Activated gamma-delta T cell treated with Interleukin-2 at 50 U/mL for 16 hours (primary cell): Measurements from ENCODE around the gene IP6K3.

Experiments used
- DNase-seq: peaks from one replicate; pipeline ENCODE4 v3.0.0-alpha.2; 2020

Gene IP6K3

GRCh38 chr6:33738879-33739278 lies 7.8 kb downstream of the IP6K3 start:
- DNase-seq: no peak

GRCh38 chr6:33738153-33738552 lies 8.6 kb downstream of the IP6K3 start:
- DNase-seq: no peak

GRCh38 chr6:33737267-33738026 lies 9.3 kb downstream of the IP6K3 start:
- DNase-seq: no peak

- DNase-seq: no peak
Observed at GRCh38 chr6:33735216-33735615, 11.5 kb downstream of the IP6K3 start.

DNA sequence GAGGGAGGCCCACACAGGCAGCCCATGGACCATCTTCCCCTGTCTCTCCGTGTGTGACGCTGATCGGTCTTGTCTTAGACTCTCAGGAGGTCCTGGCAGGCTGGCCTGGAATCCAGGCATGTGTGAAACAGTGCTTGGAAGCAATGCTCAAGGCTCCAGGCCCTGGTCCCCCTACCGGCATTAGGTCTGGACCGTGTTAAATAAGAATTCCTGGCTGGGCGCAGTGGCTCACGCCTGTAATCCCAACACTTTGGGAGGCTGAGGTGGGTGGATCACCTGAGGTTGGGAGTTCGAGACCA lies 13.0 kb downstream of the IP6K3 start:
- DNase-seq: no peak

DNA sequence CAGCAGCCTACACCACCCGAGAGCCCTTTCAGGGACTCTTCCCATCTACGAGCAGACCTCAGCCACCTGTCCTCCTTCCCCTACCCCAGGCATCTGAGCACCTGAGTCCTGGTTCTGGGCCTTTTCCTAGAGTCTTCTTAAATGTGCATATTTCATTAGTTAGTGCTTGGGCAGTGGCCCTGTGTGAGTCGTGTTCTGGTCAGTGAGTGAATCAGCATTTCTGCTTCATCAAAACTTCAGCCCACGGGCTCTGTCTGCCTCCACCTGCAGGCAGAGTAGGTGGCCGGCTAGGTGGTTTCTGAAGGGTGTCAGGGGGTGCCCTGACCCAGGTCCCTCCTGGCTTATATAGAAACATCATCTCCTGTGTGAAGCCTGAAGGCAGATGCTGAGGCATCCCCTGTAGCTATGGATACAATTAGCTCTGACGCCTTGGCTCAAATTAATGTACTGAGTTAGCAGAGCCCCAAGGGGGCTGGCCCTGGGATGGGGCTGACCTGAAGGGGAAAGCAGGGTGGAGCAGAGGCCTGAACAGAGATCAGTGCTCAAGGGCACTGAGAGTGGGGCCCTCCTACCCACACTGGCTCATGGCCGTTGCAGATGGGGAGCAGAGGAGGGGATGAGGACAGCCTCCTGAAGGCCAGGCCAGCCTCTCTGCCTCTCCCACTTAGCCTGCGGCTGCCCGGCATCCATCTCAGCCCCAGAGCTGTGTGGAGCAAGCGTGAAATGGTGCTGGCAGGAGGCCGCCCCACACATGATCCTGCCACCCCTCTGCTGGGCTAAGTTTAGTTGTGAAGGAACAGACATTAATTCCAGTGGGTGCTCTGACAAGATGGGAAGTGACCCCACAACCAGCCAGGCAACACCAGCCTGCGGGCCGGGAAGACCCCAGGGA lies 13.6 kb downstream of the IP6K3 start:
- no peak for DNase-seq

DNA sequence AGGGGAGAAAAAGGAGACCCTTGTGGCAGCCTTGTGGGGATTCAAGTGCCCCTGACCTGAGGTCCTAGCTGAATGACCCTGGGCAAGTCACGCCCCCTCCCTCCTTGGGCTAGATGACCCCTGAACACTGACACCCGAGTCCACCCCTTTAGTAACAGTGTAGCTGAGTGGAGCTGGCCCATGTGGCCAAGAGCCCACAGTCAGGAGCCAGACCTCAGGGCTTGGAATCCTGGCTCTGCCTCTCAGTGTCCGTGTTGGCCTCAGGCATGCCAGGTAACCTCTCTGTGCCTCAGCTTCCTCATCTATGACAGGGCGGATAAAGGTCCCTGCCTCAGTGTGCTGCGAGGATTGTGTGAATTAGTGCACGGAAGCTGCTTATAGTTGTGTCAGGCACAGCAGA lies 14.3 kb downstream of the IP6K3 start:
- DNase-seq: no peak

- DNase-seq: no peak
Observed at GRCh38 chr6:33731751-33732282, 14.9 kb downstream of the IP6K3 start.

DNA sequence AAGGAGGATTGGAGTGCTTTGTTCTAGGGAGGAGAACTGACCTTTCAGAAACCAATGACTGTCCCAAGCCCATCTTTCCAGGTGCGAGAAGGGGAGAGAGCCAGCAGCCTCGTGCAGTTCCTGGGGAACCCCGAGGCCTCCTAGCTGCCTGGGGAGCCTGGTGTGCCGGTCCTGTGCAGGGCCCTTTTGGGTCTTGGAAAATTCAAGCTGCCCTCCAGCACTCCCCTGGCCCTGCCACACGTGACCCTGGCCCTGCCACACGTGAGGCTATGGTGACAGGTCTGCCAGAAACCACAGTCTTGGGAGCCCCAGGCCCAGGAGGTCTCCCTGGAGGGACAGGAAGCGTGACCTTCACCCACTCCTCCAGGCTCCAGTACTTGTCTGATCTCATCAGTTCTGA lies 15.7 kb downstream of the IP6K3 start:
- DNase-seq: no peak

GRCh38 chr6:33730611-33731010 lies 16.1 kb downstream of the IP6K3 start:
- no peak for DNase-seq

DNA sequence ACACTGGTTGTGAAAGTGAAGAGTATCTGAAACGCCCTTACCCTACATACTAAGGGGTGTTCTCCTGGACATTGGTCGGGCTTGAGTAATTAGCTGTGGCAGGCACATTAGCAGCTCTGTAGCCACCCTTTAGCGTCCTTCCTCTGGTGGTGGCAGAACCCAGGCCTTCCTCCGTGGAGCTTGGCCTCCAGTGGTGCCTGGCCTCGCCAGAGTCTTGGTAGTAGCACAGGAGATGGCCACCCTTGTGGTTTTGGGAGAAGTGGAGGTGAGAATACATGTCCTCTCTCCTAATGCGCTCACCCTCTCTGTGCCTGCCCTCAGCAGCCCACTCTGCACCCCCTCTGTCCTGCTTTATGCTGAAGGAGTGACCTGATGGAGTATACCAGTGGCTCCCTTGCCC lies 17.6 kb downstream of the IP6K3 start:
- DNase-seq: no peak

GRCh38 chr6:33728438-33728837 lies 18.3 kb downstream of the IP6K3 start:
- no peak for DNase-seq

GRCh38 chr6:33727932-33728331 lies 18.8 kb downstream of the IP6K3 start:
- DNase-seq: no peak

DNA sequence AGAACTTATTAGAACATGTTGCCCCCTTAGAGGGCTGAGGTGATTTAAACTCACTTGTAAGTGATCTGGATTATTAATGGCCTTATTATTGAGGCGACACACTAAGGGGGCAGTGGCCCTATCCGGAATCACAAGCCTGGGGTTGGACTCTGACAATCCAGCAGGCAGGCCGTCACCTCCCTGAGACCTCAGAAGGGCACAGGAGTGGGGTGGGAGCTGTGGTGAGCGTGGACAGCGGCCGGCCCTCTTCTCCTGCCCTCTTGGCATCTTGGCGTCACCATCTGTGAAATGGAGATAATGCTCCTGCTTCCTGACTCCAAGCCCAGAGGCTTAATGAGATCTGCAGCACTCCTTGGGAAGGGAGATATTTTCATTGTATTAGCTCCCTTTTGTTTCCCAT lies 19.6 kb downstream of the IP6K3 start:
- DNase-seq: no peak

- no peak for DNase-seq
Observed at GRCh38 chr6:33726696-33727095, 20.0 kb downstream of the IP6K3 start.

DNA sequence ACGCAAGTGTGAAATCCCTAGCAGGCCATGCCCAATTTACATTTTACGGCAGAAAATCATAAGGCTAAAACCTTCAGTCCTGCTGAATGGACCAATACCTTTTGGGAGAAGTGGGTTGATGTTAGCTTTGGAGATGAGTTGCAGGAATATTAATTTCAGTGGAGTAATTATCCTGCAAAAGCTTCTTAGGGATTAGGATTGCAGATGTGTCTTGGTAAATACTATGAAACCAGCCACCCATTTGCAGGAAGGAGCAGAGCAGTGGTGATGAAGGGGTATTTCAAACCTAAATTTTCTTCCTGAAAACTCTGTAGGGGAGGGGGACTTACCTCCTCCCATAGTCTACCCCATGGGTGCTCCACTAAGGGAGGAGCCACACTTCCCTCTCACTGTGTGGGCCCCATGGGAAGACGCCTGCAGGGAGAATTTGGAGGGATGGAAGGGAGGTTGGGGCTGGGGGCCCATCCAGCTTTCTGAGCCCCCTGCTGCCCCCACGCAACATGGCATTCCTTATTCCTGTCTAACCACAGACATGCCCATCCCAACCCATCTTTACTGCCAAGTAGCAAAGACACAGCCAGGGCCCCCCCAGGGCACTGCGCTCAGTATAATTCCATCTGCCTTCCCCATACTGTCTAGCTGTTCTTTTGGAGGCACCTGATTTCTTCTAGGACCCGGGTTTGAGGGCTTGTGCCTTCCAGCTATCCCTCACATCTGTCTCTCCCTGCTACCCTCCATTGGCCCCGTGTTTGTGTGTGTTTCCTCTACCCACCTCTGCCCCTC lies 20.6 kb downstream of the IP6K3 start:
- no peak for DNase-seq

DNA sequence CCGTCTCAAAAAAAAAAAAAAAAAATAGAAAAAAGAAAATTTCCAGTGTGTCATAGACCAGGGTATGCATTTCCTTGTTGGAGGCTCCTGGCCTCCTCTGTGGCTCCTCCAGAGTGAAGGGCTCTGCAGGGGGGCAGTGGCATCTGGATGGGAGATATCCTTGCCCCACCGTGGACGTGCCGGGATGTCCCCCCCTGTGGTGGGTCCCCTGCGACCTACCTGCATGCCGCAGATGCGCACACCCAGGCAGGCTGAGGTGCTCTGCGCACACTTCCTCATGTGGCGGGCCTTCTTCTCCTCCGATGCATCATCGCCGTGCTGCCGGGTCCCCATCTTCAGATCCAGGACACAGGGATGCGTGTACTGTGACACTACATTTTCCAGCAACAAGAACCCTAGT lies 21.5 kb downstream of the IP6K3 start:
- no peak for DNase-seq

DNA sequence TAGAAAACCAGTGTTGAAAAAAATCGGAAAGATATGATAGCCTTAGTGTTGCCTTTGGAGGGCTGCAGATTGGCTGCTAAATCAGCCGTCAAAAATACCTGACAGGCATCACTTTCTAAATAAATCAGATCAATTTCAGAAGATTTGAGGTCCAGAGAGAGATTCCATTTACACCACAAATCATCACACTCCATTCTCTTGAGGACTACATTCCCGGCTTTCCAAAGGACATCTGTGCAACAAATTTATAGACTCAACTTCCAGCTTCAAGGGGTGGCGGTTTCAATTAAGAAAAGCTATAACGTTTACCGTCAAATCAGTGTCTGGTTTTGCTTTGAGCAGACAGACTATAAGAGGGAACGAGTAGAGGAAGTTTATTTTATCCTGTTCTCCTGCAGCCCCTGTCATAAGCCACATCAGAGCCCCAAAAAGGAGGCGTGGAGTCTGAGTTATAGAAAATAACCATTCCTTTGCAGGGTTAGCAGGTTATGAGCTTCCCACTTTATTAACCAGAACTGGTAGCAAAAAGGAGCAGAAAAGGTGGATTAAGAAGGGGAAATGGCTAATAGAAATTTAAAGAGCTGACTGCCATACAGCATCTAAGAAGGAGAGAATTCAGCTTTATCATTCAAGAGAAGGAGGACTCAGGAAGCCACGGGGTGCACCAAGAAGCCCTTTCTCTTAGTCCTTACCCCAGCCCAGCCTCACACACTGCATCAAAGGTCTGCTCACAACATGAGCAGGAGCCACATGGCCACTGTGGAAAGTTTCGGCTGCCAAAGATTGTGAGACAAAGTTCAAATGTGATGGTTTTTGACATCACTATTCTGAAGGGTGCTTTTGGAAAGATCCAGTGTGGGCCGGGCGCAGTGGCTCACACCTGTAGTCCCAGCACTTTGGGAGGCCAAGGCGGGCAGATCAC lies 22.3 kb downstream of the IP6K3 start:
- no peak for DNase-seq

DNA sequence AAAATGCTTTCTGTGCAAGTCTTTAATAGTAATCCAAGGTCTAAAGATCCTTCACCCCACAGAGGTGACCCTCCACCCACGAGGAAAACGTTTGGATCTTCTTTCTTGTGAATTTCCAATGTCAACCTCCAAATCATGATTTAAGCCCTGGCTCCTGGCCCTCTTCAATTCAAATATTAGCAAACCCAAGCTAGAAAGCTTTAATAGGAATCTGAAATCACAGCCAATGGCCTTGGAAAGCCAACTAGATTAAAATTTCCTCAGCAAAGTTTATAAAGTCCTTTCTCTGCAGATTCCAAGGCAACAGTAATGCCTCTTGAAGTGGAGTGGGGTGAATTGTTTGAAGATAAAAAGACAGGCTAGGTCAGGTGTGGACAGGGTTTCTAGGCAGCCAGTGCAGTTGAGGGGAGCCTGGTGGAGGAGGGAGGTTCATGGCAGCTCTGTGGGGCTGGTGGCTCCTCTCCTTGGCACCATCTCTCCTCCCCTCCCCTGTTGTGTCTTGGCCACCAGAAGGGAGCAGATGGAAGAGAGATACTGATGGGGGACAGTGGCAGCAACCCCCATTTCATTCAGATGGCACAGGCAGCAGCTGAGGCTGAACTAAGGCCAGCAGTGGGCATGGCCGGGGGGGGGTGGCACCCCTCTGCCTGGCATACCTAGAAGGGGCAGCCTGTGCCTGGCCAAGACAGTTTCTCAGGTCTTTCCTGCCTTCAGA lies 23.2 kb downstream of the IP6K3 start:
- DNase-seq: no peak

DNA sequence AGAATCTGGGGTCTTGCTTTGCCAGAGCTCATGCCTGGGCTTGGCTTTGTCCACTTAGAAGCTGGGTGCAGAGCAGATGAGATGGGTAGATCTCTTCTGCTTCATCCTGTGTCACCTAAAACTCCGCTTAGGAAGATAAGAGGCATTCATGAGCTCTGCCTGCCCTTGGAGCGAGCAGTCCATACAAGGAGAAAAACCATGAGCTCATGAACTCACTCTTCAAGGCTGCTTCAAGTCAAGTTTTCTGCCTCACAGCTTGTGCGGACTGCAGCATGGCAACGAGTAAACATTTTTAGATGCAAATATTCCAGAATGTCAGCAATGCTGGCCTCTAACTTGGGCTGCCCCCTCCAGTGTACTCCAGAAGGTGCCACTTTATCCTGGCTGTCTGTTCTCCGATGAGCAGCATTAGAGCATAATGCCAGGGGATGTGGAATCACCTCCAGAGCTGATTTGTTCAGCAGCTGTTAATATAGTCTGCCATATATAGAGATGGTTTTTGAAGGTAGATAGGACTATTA lies 24.5 kb downstream of the IP6K3 start:
- no peak for DNase-seq

DNA sequence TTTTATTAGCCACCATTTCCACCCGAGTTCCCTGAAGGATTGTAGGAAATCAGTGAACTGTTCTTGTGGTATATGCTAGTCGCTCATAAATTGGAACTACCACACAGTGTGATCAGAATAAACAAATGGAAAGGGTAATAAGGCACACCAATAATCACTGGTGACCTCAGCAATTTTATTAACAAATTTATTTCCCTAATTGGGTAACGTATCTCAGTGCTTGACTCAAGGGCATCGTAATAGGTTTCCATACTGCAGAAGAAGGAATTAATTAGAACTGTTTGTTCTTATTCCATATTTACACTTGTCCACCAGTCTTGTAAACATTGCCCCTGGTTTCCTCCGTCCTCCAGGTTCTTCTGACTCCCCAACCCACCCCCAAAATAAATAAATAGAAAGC lies 25.2 kb downstream of the IP6K3 start:
- no peak for DNase-seq
